Tibial nerve (tissue), 4 donors: ENCODE results near the gene TDP1. TPM values are rescaled to one million over a fixed set of nuclear protein-coding genes. Genes with fewer than 3 reads are reported as not detected.

Source experiments
- DNase-seq, 2 donors: peaks; one replicate each; pipeline ENCODE4 v3.0.0-alpha.2; 2019; ENCODE audit warnings: low spot score in 2 of 2
- H3K27ac ChIP-seq, 4 donors: fragments of 200-600 bp; sonication (generic) in 3 of 4; one replicate each; pipeline ENCODE4 v1.5.1; 2017 to 2019; ENCODE audit warnings: mild to moderate bottlenecking in 1 of 4
- H3K27me3 ChIP-seq, 2 donors: fragments of 200-600 bp; sonication (generic) in 1 of 2; one replicate each; pipeline versions ENCODE4 v1.5.1 to v1.6.0; 2017 to 2019
- H3K36me3 ChIP-seq, 3 donors: fragments of 200-600 bp; sonication (generic); one replicate each; pipeline ENCODE4 v1.5.1; 2018 to 2019
- H3K4me1 ChIP-seq, 4 donors: fragments of 200-600 bp; sonication (generic) in 3 of 4; one replicate each; pipeline ENCODE4 v1.5.1; 2017 to 2019
- H3K4me3 ChIP-seq, 4 donors: fragments of 200-600 bp; sonication (generic) in 3 of 4; one replicate each; pipeline ENCODE4 v1.5.1; 2017 to 2019; ENCODE audit warnings: mild to moderate bottlenecking in 1 of 4, moderate library complexity in 1 of 4
- H3K9me3 ChIP-seq, 4 donors: fragments of 200-600 bp; sonication (generic) in 3 of 4; one replicate each; pipeline ENCODE4 v1.5.1; 2017 to 2019
- EP300 ChIP-seq, 2 donors: sonication (generic); formaldehyde crosslinking; IDR thresholded peaks; one replicate each; pipeline ENCODE4 v1.6.1; 2017; ENCODE audit warnings: antibody characterized with exemption in 2 of 2, mild to moderate bottlenecking in 1 of 2
- POLR2A ChIP-seq, 2 donors: fragments of 450-650 bp; IDR thresholded peaks; one replicate each; pipeline ENCODE4 v1.6.1; 2017; ENCODE audit warnings: antibody characterized with exemption in 2 of 2, mild to moderate bottlenecking in 2 of 2, moderate library complexity in 2 of 2
- WGBS, 2 donors: methylation state at CpG; one replicate each; pipeline ENCODE4 v1.1.5; 2018; 5-methylcytosine and 5-hydroxymethylcytosine counted together
- total RNA-seq, 4 donors: library from RNA; depleted of rRNA; stranded (reverse); fragments of >200 nt; gene quantifications; one replicate each; pipeline ENCODE4 v1.1.0, GENCODE V29; 2016
- TF ChIP-seq, protein P1 (sequence below), 5 experiments: fragments of 200-600 bp in 3 of 5; fragments of 450-650 bp in 2 of 5; sonication (generic) in 3 of 5; IDR thresholded peaks; one replicate each; pipeline ENCODE4 v1.5.1; 2016 to 2019; ENCODE audit warnings: antibody characterized with exemption in 5 of 5, mild to moderate bottlenecking in 3 of 5, moderate library complexity in 2 of 5

The TDP1 gene
- total RNA-seq, 4 donors from 2014 or later: 5.9 to 9.0 (median 6.5) TPM

GRCh38 chr14:90027842-90028241 is 72.1 kb downstream of the TDP1 start:
- no peak for TF ChIP-seq EP300 (IDR thresholded peaks at IDR 0.05)
- no peak for TF ChIP-seq POLR2A (IDR thresholded peaks at IDR 0.05)
- no peak for DNase-seq
- Histone ChIP-seq H3K27me3 (no peaks in the 10 kb centered on the region), H3K4me3 (no peak overlapping the region), H3K36me3 (peaks cover 0 to 72% (median 2%) of the 10 kb centered on the region in 3 donors), H3K9me3 (no peaks in the 10 kb centered on the region), H3K4me1 (no peaks in the 10 kb centered on the region), H3K27ac (no peak overlapping the region)
- 52 to 60% methylated on average over 1 of the region's 1 CpG for WGBS, 2 donors

GRCh38 chr14:90034156-90034555 is 78.4 kb downstream of the TDP1 start:
- H3K4me3 ChIP-seq: no peak overlapping the region
- H3K27me3 ChIP-seq: no peaks in the 10 kb centered on the region
- TF ChIP-seq, protein P1, sequence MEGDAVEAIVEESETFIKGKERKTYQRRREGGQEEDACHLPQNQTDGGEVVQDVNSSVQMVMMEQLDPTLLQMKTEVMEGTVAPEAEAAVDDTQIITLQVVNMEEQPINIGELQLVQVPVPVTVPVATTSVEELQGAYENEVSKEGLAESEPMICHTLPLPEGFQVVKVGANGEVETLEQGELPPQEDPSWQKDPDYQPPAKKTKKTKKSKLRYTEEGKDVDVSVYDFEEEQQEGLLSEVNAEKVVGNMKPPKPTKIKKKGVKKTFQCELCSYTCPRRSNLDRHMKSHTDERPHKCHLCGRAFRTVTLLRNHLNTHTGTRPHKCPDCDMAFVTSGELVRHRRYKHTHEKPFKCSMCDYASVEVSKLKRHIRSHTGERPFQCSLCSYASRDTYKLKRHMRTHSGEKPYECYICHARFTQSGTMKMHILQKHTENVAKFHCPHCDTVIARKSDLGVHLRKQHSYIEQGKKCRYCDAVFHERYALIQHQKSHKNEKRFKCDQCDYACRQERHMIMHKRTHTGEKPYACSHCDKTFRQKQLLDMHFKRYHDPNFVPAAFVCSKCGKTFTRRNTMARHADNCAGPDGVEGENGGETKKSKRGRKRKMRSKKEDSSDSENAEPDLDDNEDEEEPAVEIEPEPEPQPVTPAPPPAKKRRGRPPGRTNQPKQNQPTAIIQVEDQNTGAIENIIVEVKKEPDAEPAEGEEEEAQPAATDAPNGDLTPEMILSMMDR (IDR thresholded peaks at IDR 0.05): no peak
- WGBS, 2 donors: 94 to 96% methylated on average over 2 of the region's 2 CpGs
- no peaks in the 10 kb centered on the region for H3K4me1 ChIP-seq
- H3K36me3 ChIP-seq: peaks cover 0 to 90% (median 2%) of the 10 kb centered on the region in 3 donors
- H3K9me3 ChIP-seq: no peaks in the 10 kb centered on the region
- no peak overlapping the region for H3K27ac ChIP-seq
- no peak for DNase-seq

- peaks cover 0 to 84% (median 2%) of the 10 kb centered on the region in 3 donors for H3K36me3 ChIP-seq
- TF ChIP-seq EP300 (IDR thresholded peaks at IDR 0.05) (no peak), POLR2A (IDR thresholded peaks at IDR 0.05) (no peak)
- TF ChIP-seq, protein P1 (IDR thresholded peaks at IDR 0.05): no peak
- no peaks in the 10 kb centered on the region for H3K4me1 ChIP-seq
- WGBS, 2 donors: 94 to 97% methylated on average over 6 of the region's 6 CpGs
- no peaks in the 10 kb centered on the region for H3K9me3 ChIP-seq
- no peak overlapping the region for H3K27ac ChIP-seq
- no peaks in the 10 kb centered on the region for H3K27me3 ChIP-seq
- H3K4me3 ChIP-seq: no peak overlapping the region
- no peak for DNase-seq
Observed at GRCh38 chr14:90034835-90035525, 79.3 kb downstream of the TDP1 start.

DNA sequence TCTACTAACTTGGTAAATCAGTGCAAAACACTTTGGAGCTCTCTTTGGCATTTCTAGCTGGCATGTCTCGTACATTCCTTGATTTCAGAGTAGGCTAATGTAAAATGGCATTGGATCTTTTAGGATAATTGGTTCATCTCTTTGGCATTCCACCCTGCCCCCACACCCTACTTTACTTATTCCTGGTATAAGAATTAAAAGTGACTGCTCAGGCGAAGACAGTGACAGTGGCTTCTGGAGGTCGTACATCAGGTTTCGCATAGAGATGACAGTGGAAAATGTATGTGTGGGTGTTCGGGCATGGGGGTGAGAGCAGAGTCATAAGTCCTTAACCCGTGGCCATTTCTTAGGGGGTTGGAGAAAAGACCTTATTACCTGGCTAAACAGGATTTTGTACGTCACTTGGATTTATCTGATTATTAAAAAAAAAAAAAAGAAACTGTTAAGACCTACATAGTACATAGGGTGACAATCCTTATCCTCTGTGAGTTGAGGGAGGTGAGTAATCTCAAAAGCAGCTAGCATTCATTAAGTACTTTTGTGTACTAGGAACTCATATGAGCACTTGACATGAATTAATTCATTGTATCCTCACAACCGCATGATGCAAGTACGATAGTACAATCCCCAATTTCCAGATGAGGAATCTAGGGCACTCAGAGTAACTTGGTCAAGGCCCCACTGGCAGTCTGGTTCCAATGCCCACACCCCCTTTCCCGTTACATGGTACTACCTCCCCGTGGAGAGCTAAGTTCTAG is 83.7 kb downstream of the TDP1 start:
- TF ChIP-seq EP300 (IDR thresholded peaks at IDR 0.05) (no peak), POLR2A (IDR thresholded peaks at IDR 0.05) (no peak)
- TF ChIP-seq, protein P1 (IDR thresholded peaks at IDR 0.05): no peak
- H3K9me3 ChIP-seq: no peaks in the 10 kb centered on the region
- peaks cover 0 to 64% (median 0%) of the 10 kb centered on the region in 3 donors for H3K36me3 ChIP-seq
- 85% methylated on average over 11 of the region's 11 CpGs for WGBS, 2 donors
- no peaks in the 10 kb centered on the region for H3K27me3 ChIP-seq
- no peak overlapping the region for H3K4me3 ChIP-seq
- H3K27ac ChIP-seq: no peak overlapping the region
- no peaks in the 10 kb centered on the region for H3K4me1 ChIP-seq
- no peak for DNase-seq

DNA sequence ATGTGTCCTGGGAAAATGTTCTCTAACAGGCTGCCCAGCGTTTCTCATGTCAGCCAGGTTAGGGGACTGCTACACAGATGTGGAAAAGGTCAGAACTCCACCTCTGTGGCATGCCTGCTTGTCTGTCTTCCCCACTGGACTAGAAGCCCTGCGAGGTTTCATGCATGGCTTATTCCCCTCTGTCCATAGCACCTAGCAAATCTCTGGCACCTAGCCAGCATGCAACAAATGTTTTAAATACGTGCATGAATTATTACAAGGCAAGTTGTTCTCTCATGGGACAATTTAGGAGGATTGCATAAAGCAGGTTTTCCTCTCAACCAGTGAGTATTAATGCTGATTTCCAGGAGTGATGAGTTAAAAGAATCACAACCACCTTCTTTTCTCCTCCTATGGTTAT is 84.7 kb downstream of the TDP1 start:
- Histone ChIP-seq H3K9me3 (no peaks in the 10 kb centered on the region), H3K4me3 (no peak overlapping the region), H3K27ac (no peak overlapping the region), H3K4me1 (no peaks in the 10 kb centered on the region), H3K27me3 (no peaks in the 10 kb centered on the region), H3K36me3 (peaks cover 0 to 59% (median 0%) of the 10 kb centered on the region in 3 donors)
- DNase-seq: no peak
- 73 to 75% methylated on average over 3 of the region's 3 CpGs for WGBS, 2 donors
- TF ChIP-seq, protein P1 (IDR thresholded peaks at IDR 0.05): no peak
- TF ChIP-seq EP300 (IDR thresholded peaks at IDR 0.05) (no peak), POLR2A (IDR thresholded peaks at IDR 0.05) (no peak)
